Measurements from ENCODE around the gene TNFAIP8L2. TPM values are rescaled to one million over a fixed set of nuclear protein-coding genes. Genes with fewer than 3 reads are reported as not detected.

The TNFAIP8L2 gene
- total RNA-seq, 1 donor from 2014 or later, result not detected

GRCh38 chr1:151171190-151171589 lies 14.7 kb downstream of the TNFAIP8L2 start:
- Histone ChIP-seq H3K27me3 (ENCODE audit: control insufficient read depth, insufficient read depth, low read length) (no peaks in the 10 kb centered on the region), H3K36me3 (ENCODE audit: control insufficient read depth, insufficient read depth, low read length) (peaks cover 1% of the 10 kb centered on the region), H3K4me3 (ENCODE audit: low read depth, low read length) (no peak overlapping the region)
- TF ChIP-seq, protein P1, sequence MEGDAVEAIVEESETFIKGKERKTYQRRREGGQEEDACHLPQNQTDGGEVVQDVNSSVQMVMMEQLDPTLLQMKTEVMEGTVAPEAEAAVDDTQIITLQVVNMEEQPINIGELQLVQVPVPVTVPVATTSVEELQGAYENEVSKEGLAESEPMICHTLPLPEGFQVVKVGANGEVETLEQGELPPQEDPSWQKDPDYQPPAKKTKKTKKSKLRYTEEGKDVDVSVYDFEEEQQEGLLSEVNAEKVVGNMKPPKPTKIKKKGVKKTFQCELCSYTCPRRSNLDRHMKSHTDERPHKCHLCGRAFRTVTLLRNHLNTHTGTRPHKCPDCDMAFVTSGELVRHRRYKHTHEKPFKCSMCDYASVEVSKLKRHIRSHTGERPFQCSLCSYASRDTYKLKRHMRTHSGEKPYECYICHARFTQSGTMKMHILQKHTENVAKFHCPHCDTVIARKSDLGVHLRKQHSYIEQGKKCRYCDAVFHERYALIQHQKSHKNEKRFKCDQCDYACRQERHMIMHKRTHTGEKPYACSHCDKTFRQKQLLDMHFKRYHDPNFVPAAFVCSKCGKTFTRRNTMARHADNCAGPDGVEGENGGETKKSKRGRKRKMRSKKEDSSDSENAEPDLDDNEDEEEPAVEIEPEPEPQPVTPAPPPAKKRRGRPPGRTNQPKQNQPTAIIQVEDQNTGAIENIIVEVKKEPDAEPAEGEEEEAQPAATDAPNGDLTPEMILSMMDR (IDR thresholded peaks at IDR 0.05; ENCODE audit: insufficient read depth, low read length, poor library complexity, severe bottlenecking), result no peak
- no peak for DNase-seq (ENCODE audit: low read depth)

DNA sequence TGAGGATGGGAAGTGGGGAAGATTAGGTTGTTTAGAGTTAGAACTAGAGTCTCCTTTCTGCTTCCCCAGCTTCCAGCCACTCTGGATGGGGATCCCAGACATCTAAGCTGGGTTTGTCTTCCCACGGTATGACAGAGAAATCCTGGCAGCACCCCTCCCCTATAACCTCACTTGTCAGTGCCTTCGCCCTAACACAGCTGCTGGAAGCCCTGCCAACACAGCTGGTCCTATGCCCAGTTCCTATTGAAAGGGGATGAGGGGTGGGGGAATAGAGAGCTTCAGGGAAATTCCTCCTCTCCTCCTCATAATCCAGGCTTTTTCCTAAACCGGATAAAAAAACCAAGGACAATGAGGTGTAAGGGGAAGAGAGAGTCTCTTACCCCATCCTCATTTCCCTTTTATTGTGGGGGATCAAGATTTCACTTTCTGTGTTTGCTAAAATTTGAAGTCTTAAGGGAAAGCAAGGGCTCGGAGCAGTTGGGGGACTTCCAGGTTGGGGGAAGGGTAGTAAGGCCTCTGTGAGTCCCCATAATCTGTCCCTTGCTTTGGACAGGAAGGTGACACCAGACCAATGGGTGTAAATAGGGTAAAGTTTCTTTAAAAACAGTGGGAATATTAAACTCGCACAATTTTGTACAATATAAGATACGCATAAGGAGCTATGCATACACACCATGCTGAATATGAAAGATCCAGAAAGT lies 18.7 kb downstream of the TNFAIP8L2 start:
- Histone ChIP-seq H3K4me3 (ENCODE audit: low read depth, low read length) (no peak overlapping the region), H3K36me3 (ENCODE audit: control insufficient read depth, insufficient read depth, low read length) (peaks cover 1% of the 10 kb centered on the region), H3K27me3 (ENCODE audit: control insufficient read depth, insufficient read depth, low read length) (no peaks in the 10 kb centered on the region)
- no peak for DNase-seq (ENCODE audit: low read depth)
- TF ChIP-seq, protein P1 (IDR thresholded peaks at IDR 0.05; ENCODE audit: insufficient read depth, low read length, poor library complexity, severe bottlenecking), result no peak

- H3K36me3 ChIP-seq (ENCODE audit: control insufficient read depth, insufficient read depth, low read length), result peaks cover 1% of the 10 kb centered on the region
- H3K4me3 ChIP-seq (ENCODE audit: low read depth, low read length), result no peak within 1 kb of the TSS
- no peak for DNase-seq (ENCODE audit: low read depth)
- H3K27me3 ChIP-seq (ENCODE audit: control insufficient read depth, insufficient read depth, low read length), result no peaks in the 10 kb centered on the region
- TF ChIP-seq, protein P1 (IDR thresholded peaks at IDR 0.05; ENCODE audit: insufficient read depth, low read length, poor library complexity, severe bottlenecking), result peak; percentile 69
These were observed 19.4 kb downstream of the TNFAIP8L2 start, which contains the start of gene TMOD4 for GRCh38 chr1:151175863-151176262. TMOD4 (minus strand) TSS chr1:151175981; CDS start chr1:151174875, 1,106 bp downstream.

DNA sequence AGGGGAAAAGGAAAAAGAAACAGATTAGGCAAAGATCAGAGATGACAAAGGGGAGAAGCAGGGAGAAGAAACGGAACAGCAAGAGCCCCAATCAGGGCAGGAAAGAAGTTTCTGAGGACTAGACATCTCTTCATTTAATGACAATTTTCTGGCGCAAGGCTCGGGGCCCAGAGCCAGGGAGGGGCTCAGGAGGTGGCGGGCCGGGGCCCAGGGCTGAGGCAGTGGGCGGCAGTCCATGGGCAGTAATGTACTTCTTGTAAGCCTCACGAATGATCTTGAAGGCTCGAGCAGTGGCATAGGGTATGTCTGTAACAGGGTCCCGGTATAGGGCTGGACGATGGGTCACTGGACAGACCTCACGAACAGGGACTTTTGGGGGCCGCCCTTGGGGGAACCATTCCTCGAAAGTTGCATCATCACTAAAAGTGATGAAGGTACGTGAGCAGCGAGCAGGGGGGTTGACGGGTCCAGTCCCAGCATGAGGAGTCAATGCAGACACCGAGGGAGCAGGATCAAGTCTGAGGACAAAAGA lies 20.1 kb downstream of the TNFAIP8L2 start:
- peaks cover 1% of the 10 kb centered on the region for H3K36me3 ChIP-seq (ENCODE audit: control insufficient read depth, insufficient read depth, low read length)
- DNase-seq (ENCODE audit: low read depth), result no peak

DNA sequence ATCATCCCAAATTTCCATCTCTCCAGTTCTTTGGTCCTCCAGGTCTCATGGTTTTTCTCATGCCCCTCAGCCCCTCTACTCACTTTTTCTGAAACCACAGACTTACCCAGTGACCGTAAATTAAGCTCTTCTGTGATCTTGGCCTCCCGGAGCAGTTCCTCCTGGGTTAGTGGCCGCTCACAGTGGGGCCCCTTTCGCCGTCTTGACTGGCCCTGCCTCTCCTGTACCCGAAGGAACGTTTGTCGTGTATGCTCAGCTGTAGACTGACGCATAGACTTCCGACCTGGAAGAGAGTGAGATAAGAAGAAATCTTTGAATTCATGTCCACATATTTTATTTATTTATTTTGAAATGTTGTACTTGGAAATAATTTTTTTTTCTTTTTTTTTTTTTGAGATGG lies 27.8 kb downstream of the TNFAIP8L2 start:
- Histone ChIP-seq H3K4me3 (ENCODE audit: low read depth, low read length) (no peak overlapping the region), H3K27me3 (ENCODE audit: control insufficient read depth, insufficient read depth, low read length) (no peaks in the 10 kb centered on the region), H3K36me3 (ENCODE audit: control insufficient read depth, insufficient read depth, low read length) (peaks cover 2% of the 10 kb centered on the region)
- no peak for DNase-seq (ENCODE audit: low read depth)
- TF ChIP-seq, protein P1 (IDR thresholded peaks at IDR 0.05; ENCODE audit: insufficient read depth, low read length, poor library complexity, severe bottlenecking), result no peak

More for the DNA sequence above, 20.1 kb downstream of the TNFAIP8L2 start:
- TF ChIP-seq, protein P1 (IDR thresholded peaks at IDR 0.05; ENCODE audit: insufficient read depth, low read length, poor library complexity, severe bottlenecking), result no peak
- no peak overlapping the region for H3K4me3 ChIP-seq (ENCODE audit: low read depth, low read length)
- no peaks in the 10 kb centered on the region for H3K27me3 ChIP-seq (ENCODE audit: control insufficient read depth, insufficient read depth, low read length)
